ENCODE measurements around the gene GABARAP.

Gene GABARAP

GRCh38 chr17:7221278-7222092 lies 20.8 kb downstream of the GABARAP start:
- no peak for DNase-seq

- DNase-seq, result peak; percentile 38
Observed at GRCh38 chr17:7220593-7221277, 21.5 kb downstream of the GABARAP start.

GRCh38 chr17:7219812-7220592 lies 22.2 kb downstream of the GABARAP start, which contains the start of the genes ACADVL and DLG4:
ACADVL (plus strand) TSS chr17:7219938; CDS start chr17:7219985, 47 bp downstream.
DLG4 (minus strand) TSS chr17:7219836.
- DNase-seq, result peak; percentile 90

GRCh38 chr17:7219229-7219811 lies 22.9 kb downstream of the GABARAP start:
- no peak for DNase-seq

GRCh38 chr17:7218758-7219157 lies 23.5 kb downstream of the GABARAP start:
- no peak for DNase-seq

GRCh38 chr17:7218166-7218565 lies 24.1 kb downstream of the GABARAP start:
- no peak for DNase-seq

- peak; percentile 25 for DNase-seq
Observed at GRCh38 chr17:7217113-7217987, 24.9 kb downstream of the GABARAP start.

- no peak for DNase-seq
Observed at GRCh38 chr17:7216242-7217112, 25.8 kb downstream of the GABARAP start.

GRCh38 chr17:7215652-7216180 lies 26.5 kb downstream of the GABARAP start:
- no peak for DNase-seq

- DNase-seq, result no peak
Observed at GRCh38 chr17:7215136-7215638, 27.1 kb downstream of the GABARAP start.

GRCh38 chr17:7214300-7215135 lies 27.7 kb downstream of the GABARAP start:
- peak; percentile 93 for DNase-seq

- peak; percentile 63 for DNase-seq
Observed at GRCh38 chr17:7213895-7214299, 28.4 kb downstream of the GABARAP start.

- DNase-seq, result no peak
Observed at GRCh38 chr17:7211491-7212273, 30.6 kb downstream of the GABARAP start.

- DNase-seq, result no peak
Observed at GRCh38 chr17:7208754-7209460, 33.3 kb downstream of the GABARAP start.

- DNase-seq, result no peak
Observed at GRCh38 chr17:7208027-7208571, 34.1 kb downstream of the GABARAP start.

- DNase-seq, result no peak
Observed at GRCh38 chr17:7207120-7208001, 34.9 kb downstream of the GABARAP start.
